ENCODE measurements around the gene BRF1. TPM values are rescaled to one million over a fixed set of nuclear protein-coding genes. Genes with fewer than 3 reads are reported as not detected.

The BRF1 gene
- total RNA-seq, 1 experiment from 2014 or later: 41.2 TPM

DNA sequence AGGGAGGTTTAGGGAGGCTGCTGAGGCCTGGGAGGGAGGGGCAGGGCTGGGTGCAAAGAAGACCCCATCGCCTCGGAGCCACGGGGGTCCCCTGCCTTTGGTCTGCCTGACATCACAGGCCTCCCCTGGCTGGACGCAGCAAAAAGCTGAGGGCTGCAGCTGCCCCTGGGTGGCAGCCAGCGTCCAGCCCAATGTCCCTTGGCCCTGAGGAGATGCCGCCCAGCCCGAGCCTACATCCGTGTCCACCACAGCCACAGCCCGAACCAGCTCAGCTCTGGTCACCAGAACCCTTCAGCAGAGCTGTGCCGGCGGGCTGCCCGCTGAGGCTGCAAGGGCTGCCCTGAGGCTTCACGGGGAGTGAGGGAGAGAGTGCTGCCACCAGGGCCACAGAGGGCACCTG lies 121.6 kb downstream of the BRF1 start:
- DNase-seq (ENCODE audit: low read depth, low spot score) (no peak), ATAC-seq (no peak)
- no peaks in the 10 kb centered on the region for H3K36me3 ChIP-seq (ENCODE audit: control insufficient read depth in 1 of 2, insufficient read depth in 2 of 2, low read length in 2 of 2)
- RAD21 ChIA-PET (ENCODE audit: low non-redundant PET in 1 of 2, low total read pairs in 2 of 2, uncharacterized antibody in 2 of 2, unreplicated experiment in 2 of 2): no interaction called here
- H3K27me3 ChIP-seq (ENCODE audit: insufficient read depth, low read length): no peaks in the 10 kb centered on the region
- POLR2A ChIA-PET: no interaction called here
- peaks cover 16 to 38% of the 10 kb centered on the region in 2 experiments for H3K4me1 ChIP-seq (ENCODE audit: control insufficient read depth in 1 of 2, insufficient read depth in 2 of 2, low read length in 2 of 2)
- BruUV-seq (replicated peaks): no TSS peak
- H3K27ac ChIP-seq (ENCODE audit: low read depth, low read length): no peak overlapping the region
- no peak overlapping the region for H3K4me3 ChIP-seq (replicated peaks in 1 of 2; ENCODE audit: low read depth in 1 of 2, low read length in 2 of 2)
- no peak overlapping the region for H3K4me2 ChIP-seq (ENCODE audit: low read length)
- CTCF ChIA-PET: no interaction called here
- H3K79me2 ChIP-seq (ENCODE audit: insufficient read depth, low read length): no peaks in the 10 kb centered on the region
- H3K9me2 ChIP-seq (ENCODE audit: insufficient read depth): no peaks in the 10 kb centered on the region
- H3K9ac ChIP-seq (ENCODE audit: low read length): no peak overlapping the region
- intact Hi-C loops (cut with micrococcal nuclease): no loop called here
- H3K9me3 ChIP-seq (ENCODE audit: control insufficient read depth in 1 of 2, insufficient read depth in 1 of 2, low read depth in 1 of 2, low read length in 2 of 2): no peaks in the 10 kb centered on the region
- TF ChIP-seq, protein P1, sequence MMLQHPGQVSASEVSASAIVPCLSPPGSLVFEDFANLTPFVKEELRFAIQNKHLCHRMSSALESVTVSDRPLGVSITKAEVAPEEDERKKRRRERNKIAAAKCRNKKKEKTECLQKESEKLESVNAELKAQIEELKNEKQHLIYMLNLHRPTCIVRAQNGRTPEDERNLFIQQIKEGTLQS (IDR thresholded peaks at IDR 0.05): no peak
- TF ChIP-seq CEBPB (IDR thresholded peaks at IDR 0.05; ENCODE audit: low read depth) (no peak), CBX3 (IDR thresholded peaks at IDR 0.05; ENCODE audit: low read depth) (no peak), ZNF274 (IDR thresholded peaks at IDR 0.05; ENCODE audit: low read depth, low read length) (no peak), EGR1 (IDR thresholded peaks at IDR 0.05; ENCODE audit: low read depth) (no peak), SP1 (IDR thresholded peaks at IDR 0.05; ENCODE audit: low read depth) (no peak), EZH2phosphoT487 (IDR thresholded peaks at IDR 0.05; ENCODE audit: borderline replicate concordance) (no peak), EZH2 (IDR thresholded peaks at IDR 0.05) (no peak), TCF7L2 (IDR thresholded peaks at IDR 0.05; ENCODE audit: borderline replicate concordance, extremely low read depth, insufficient read depth, insufficient read length) (no peak)
- TF ChIP-seq, protein P2, sequence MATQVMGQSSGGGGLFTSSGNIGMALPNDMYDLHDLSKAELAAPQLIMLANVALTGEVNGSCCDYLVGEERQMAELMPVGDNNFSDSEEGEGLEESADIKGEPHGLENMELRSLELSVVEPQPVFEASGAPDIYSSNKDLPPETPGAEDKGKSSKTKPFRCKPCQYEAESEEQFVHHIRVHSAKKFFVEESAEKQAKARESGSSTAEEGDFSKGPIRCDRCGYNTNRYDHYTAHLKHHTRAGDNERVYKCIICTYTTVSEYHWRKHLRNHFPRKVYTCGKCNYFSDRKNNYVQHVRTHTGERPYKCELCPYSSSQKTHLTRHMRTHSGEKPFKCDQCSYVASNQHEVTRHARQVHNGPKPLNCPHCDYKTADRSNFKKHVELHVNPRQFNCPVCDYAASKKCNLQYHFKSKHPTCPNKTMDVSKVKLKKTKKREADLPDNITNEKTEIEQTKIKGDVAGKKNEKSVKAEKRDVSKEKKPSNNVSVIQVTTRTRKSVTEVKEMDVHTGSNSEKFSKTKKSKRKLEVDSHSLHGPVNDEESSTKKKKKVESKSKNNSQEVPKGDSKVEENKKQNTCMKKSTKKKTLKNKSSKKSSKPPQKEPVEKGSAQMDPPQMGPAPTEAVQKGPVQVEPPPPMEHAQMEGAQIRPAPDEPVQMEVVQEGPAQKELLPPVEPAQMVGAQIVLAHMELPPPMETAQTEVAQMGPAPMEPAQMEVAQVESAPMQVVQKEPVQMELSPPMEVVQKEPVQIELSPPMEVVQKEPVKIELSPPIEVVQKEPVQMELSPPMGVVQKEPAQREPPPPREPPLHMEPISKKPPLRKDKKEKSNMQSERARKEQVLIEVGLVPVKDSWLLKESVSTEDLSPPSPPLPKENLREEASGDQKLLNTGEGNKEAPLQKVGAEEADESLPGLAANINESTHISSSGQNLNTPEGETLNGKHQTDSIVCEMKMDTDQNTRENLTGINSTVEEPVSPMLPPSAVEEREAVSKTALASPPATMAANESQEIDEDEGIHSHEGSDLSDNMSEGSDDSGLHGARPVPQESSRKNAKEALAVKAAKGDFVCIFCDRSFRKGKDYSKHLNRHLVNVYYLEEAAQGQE (IDR thresholded peaks at IDR 0.05; ENCODE audit: low read depth): no peak
- no peak overlapping the region for H2AFZ ChIP-seq (ENCODE audit: low read depth, low read length, poor library complexity, severe bottlenecking)
- no peaks in the 10 kb centered on the region for H4K20me1 ChIP-seq (ENCODE audit: insufficient read depth)

Data from HCT116 (cell line).